A673 (cell line): ENCODE measurements around the gene EPHX1. TPM values are rescaled to one million over a fixed set of nuclear protein-coding genes. Genes with fewer than 3 reads are reported as not detected.

Experiments
- BruUV-seq: library from RNA; stranded (reverse); fragments of 400-500 nt; replicated peaks from 2 replicates; lab custom pipeline; 2021; lab: Mats Ljungman, UMichigan
- CTCF ChIA-PET: fragments of 300-600 bp; sonication (Branson Sonifier 250); formaldehyde crosslinking; loops from one replicate; lab custom pipeline; 2022; ENCODE audit warnings: antibody characterized with exemption; lab: Charles Lee
- POLR2A ChIA-PET: fragments of 300-600 bp; sonication (Branson Sonifier 250); formaldehyde crosslinking; loops from one replicate; lab custom pipeline; 2022; ENCODE audit warnings: antibody characterized with exemption; ENCODE audit not compliant: low non-redundant PET; lab: Charles Lee
- DNase-seq: peaks from one replicate; pipeline ENCODE4 v3.0.0-alpha.2; 2015; ENCODE audit warnings: low spot score
- H3K27ac ChIP-seq: fragments of 200-600 bp; sonication (generic); 2 replicates; pipeline ENCODE4 v1.5.1; 2016; ENCODE audit warnings: mixed run types, low read depth, mild to moderate bottlenecking, mixed read lengths, antibody characterized with exemption, low read length; ENCODE audit not compliant: poor library complexity, severe bottlenecking
- H3K27me3 ChIP-seq: fragments of 200-600 bp; sonication (generic); replicated peaks from 2 replicates; pipeline ENCODE4 v1.6.1; 2017; ENCODE audit warnings: mixed run types, low read depth, mild to moderate bottlenecking, mixed read lengths, antibody characterized with exemption, low read length; ENCODE audit not compliant: insufficient read depth, poor library complexity
- H3K36me3 ChIP-seq: fragments of 200-600 bp; sonication (generic); 2 replicates; pipeline ENCODE4 v1.6.1; 2016; ENCODE audit warnings: mixed run types, mild to moderate bottlenecking, mixed read lengths, antibody characterized with exemption, low read length; ENCODE audit not compliant: insufficient read depth, poor library complexity, severe bottlenecking
- H3K4me1 ChIP-seq: fragments of 200-600 bp; sonication (generic); 2 replicates; pipeline ENCODE4 v1.6.1; 2017; ENCODE audit warnings: mixed run types, mild to moderate bottlenecking, mixed read lengths, antibody characterized with exemption, low read length; ENCODE audit not compliant: insufficient read depth, poor library complexity, severe bottlenecking
- H3K4me3 ChIP-seq: fragments of 200-600 bp; sonication (generic); 2 replicates; pipeline ENCODE4 v1.5.1; 2016; ENCODE audit warnings: low read depth, mixed run types, mild to moderate bottlenecking, mixed read lengths, low read length; ENCODE audit not compliant: poor library complexity, severe bottlenecking
- H3K9me3 ChIP-seq: fragments of 200-600 bp; sonication (generic); 2 replicates; pipeline ENCODE4 v1.6.1; 2016; ENCODE audit warnings: mixed run types, low read depth, mild to moderate bottlenecking, mixed read lengths, antibody characterized with exemption, low read length; ENCODE audit not compliant: poor library complexity, severe bottlenecking
- EZH2 ChIP-seq: fragments of 200-600 bp; sonication (generic); IDR thresholded peaks from 2 replicates; pipeline ENCODE4 v1.6.1; 2017; ENCODE audit warnings: borderline replicate concordance, low read depth, mild to moderate bottlenecking, mixed read lengths, antibody characterized with exemption, low read length; ENCODE audit not compliant: poor library complexity, severe bottlenecking
- intact Hi-C: fragments of 100-400 bp; cut with micrococcal nuclease; formaldehyde crosslinking; loops from one replicate; pipeline ENCODE4 v1.10.0; 2022; ENCODE audit not compliant: unreplicated experiment
- total RNA-seq: library from RNA; stranded (reverse); gene quantifications from 2 replicates; pipeline ENCODE4 v1.2.3, GENCODE V29; 2021
- TF ChIP-seq, protein P1 (sequence below): fragments of 300-800, 200-600 bp; sonication (generic); conservative IDR thresholded peaks from 2 replicates; pipeline ENCODE4 v1.5.1; 2017; ENCODE audit warnings: low read depth, mild to moderate bottlenecking, antibody characterized with exemption, low read length, moderate library complexity, mixed read lengths

Gene EPHX1
- total RNA-seq, 1 experiment from 2014 or later = 22.4 TPM

DNA sequence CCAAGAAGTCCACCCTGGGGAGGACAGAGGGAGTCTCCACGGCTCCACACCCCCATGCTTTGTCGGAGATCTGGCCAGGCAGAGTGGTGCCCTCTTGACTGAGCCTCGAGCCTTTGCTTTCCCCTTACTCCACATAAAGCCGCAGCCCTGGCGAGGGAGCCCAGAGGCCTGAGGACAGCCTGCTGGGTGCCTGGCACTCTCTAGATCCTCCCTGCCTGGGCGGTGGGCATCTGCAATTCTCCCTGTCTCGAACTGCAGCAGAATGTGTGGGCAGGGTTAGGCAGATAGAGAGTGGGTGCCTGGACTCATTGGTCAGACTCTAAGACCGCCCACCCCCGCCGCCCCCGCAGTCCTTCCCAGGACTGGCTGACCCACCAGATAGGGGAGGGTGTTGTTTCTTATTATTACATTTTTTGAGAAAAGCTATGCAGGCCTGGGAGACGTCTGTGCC lies 13.9 kb downstream of the EPHX1 start:
- intact Hi-C loops = no loop called here
- CTCF ChIA-PET = no interaction called here
- Histone ChIP-seq H3K4me1 (no peaks in the 10 kb centered on the region), H3K27ac (no peak overlapping the region), H3K9me3 (no peaks in the 10 kb centered on the region), H3K36me3 (no peaks in the 10 kb centered on the region), H3K4me3 (no peak overlapping the region), H3K27me3 (no peaks in the 10 kb centered on the region)
- POLR2A ChIA-PET = no interaction called here
- DNase-seq = no peak
- no TSS peak for BruUV-seq
- TF ChIP-seq EZH2 = no peak
- TF ChIP-seq, protein P1, sequence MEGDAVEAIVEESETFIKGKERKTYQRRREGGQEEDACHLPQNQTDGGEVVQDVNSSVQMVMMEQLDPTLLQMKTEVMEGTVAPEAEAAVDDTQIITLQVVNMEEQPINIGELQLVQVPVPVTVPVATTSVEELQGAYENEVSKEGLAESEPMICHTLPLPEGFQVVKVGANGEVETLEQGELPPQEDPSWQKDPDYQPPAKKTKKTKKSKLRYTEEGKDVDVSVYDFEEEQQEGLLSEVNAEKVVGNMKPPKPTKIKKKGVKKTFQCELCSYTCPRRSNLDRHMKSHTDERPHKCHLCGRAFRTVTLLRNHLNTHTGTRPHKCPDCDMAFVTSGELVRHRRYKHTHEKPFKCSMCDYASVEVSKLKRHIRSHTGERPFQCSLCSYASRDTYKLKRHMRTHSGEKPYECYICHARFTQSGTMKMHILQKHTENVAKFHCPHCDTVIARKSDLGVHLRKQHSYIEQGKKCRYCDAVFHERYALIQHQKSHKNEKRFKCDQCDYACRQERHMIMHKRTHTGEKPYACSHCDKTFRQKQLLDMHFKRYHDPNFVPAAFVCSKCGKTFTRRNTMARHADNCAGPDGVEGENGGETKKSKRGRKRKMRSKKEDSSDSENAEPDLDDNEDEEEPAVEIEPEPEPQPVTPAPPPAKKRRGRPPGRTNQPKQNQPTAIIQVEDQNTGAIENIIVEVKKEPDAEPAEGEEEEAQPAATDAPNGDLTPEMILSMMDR = no peak

DNA sequence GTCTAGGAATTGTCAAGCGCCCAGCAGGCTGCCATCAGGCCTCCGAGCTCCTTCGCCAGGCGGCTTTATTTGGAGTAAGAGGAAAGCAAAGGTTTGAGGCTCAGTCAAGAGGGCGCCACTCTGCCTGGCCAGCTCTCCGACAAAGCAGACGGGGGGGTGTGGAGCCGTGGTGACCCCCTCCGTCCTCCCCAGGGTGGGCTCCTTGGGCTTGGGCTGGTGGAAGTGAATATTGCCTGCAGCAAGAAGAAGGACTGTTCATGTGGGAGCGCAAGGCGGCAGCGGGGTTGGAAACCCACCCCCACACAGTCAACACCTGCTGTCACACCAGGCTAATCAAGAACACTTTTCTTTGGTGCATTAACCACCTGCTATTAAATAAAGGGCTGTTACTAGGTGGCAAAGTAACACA lies 14.6 kb downstream of the EPHX1 start:
- no TSS peak for BruUV-seq
- Histone ChIP-seq H3K27ac (no peak overlapping the region), H3K4me1 (no peaks in the 10 kb centered on the region), H3K4me3 (no peak overlapping the region), H3K9me3 (no peaks in the 10 kb centered on the region), H3K27me3 (no peaks in the 10 kb centered on the region), H3K36me3 (no peaks in the 10 kb centered on the region)
- intact Hi-C loops = no loop called here
- CTCF ChIA-PET = no interaction called here
- TF ChIP-seq, protein P1 = no peak
- TF ChIP-seq EZH2 = no peak
- POLR2A ChIA-PET = no interaction called here
- no peak for DNase-seq

DNA sequence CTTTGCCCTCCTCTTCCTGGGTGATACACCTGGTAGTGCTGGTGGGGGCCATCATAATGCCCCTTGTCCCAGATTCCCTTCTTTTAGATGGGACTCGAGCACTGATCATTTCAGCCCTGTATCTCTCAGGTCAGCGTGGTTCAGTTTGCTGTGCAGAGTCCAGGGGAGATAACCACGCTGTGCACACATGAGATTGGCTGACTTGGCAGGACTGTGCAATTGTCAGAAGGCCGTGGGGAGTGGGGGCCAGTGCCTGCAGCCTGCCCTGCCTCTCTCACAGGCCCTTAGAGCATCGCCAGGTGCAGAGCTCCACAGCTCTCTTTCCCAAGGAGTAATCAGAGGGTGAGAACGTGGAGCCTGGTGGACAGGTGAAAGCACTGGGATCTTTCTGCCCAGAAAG lies 15.2 kb downstream of the EPHX1 start:
- no TSS peak for BruUV-seq
- Histone ChIP-seq H3K9me3 (no peaks in the 10 kb centered on the region), H3K4me1 (no peaks in the 10 kb centered on the region), H3K36me3 (no peaks in the 10 kb centered on the region), H3K27me3 (no peaks in the 10 kb centered on the region), H3K27ac (no peak overlapping the region), H3K4me3 (no peak overlapping the region)
- TF ChIP-seq, protein P1 = no peak
- TF ChIP-seq EZH2 = no peak
- ChIA-PET POLR2A (no interaction called here), CTCF (no interaction called here)
- intact Hi-C loops = no loop called here
- DNase-seq = no peak
